A673 (cell line): ENCODE results near the gene INHBA. TPM values are rescaled to one million over a fixed set of nuclear protein-coding genes. Genes with fewer than 3 reads are reported as not detected.

Experiments used
- BruUV-seq: library from RNA; stranded (reverse); fragments of 400-500 nt; replicated peaks from 2 replicates; lab custom pipeline; 2021; lab: Mats Ljungman, UMichigan
- CTCF ChIA-PET: fragments of 300-600 bp; sonication (Branson Sonifier 250); formaldehyde crosslinking; loops from one replicate; lab custom pipeline; 2022; ENCODE audit warnings: antibody characterized with exemption; lab: Charles Lee
- POLR2A ChIA-PET: fragments of 300-600 bp; sonication (Branson Sonifier 250); formaldehyde crosslinking; loops from one replicate; lab custom pipeline; 2022; ENCODE audit warnings: antibody characterized with exemption; ENCODE audit not compliant: low non-redundant PET; lab: Charles Lee
- DNase-seq: peaks from one replicate; pipeline ENCODE4 v3.0.0-alpha.2; 2015; ENCODE audit warnings: low spot score
- H3K27ac ChIP-seq: fragments of 200-600 bp; sonication (generic); 2 replicates; pipeline ENCODE4 v1.5.1; 2016; ENCODE audit warnings: mixed run types, low read depth, mild to moderate bottlenecking, mixed read lengths, antibody characterized with exemption, low read length; ENCODE audit not compliant: poor library complexity, severe bottlenecking
- H3K27me3 ChIP-seq: fragments of 200-600 bp; sonication (generic); replicated peaks from 2 replicates; pipeline ENCODE4 v1.6.1; 2017; ENCODE audit warnings: mixed run types, low read depth, mild to moderate bottlenecking, mixed read lengths, antibody characterized with exemption, low read length; ENCODE audit not compliant: insufficient read depth, poor library complexity
- H3K36me3 ChIP-seq: fragments of 200-600 bp; sonication (generic); 2 replicates; pipeline ENCODE4 v1.6.1; 2016; ENCODE audit warnings: mixed run types, mild to moderate bottlenecking, mixed read lengths, antibody characterized with exemption, low read length; ENCODE audit not compliant: insufficient read depth, poor library complexity, severe bottlenecking
- H3K4me1 ChIP-seq: fragments of 200-600 bp; sonication (generic); 2 replicates; pipeline ENCODE4 v1.6.1; 2017; ENCODE audit warnings: mixed run types, mild to moderate bottlenecking, mixed read lengths, antibody characterized with exemption, low read length; ENCODE audit not compliant: insufficient read depth, poor library complexity, severe bottlenecking
- H3K4me3 ChIP-seq: fragments of 200-600 bp; sonication (generic); 2 replicates; pipeline ENCODE4 v1.5.1; 2016; ENCODE audit warnings: low read depth, mixed run types, mild to moderate bottlenecking, mixed read lengths, low read length; ENCODE audit not compliant: poor library complexity, severe bottlenecking
- H3K9me3 ChIP-seq: fragments of 200-600 bp; sonication (generic); 2 replicates; pipeline ENCODE4 v1.6.1; 2016; ENCODE audit warnings: mixed run types, low read depth, mild to moderate bottlenecking, mixed read lengths, antibody characterized with exemption, low read length; ENCODE audit not compliant: poor library complexity, severe bottlenecking
- CTCF ChIP-seq: fragments of 300-800, 200-600 bp; sonication (generic); conservative IDR thresholded peaks from 2 replicates; pipeline ENCODE4 v1.5.1; 2017; ENCODE audit warnings: low read depth, mild to moderate bottlenecking, antibody characterized with exemption, low read length, moderate library complexity, mixed read lengths
- EZH2 ChIP-seq: fragments of 200-600 bp; sonication (generic); IDR thresholded peaks from 2 replicates; pipeline ENCODE4 v1.6.1; 2017; ENCODE audit warnings: borderline replicate concordance, low read depth, mild to moderate bottlenecking, mixed read lengths, antibody characterized with exemption, low read length; ENCODE audit not compliant: poor library complexity, severe bottlenecking
- intact Hi-C: fragments of 100-400 bp; cut with micrococcal nuclease; formaldehyde crosslinking; loops from one replicate; pipeline ENCODE4 v1.10.0; 2022; ENCODE audit not compliant: unreplicated experiment
- total RNA-seq: library from RNA; stranded (reverse); gene quantifications from 2 replicates; pipeline ENCODE4 v1.2.3, GENCODE V29; 2021

Gene INHBA
- total RNA-seq, 1 experiment from 2014 or later = 1.7 TPM

GRCh38 chr7:41682422-41682821, 20.5 kb downstream of the INHBA start:
- Histone ChIP-seq H3K27ac (no peak overlapping the region), H3K4me3 (no peak overlapping the region), H3K27me3 (no peaks in the 10 kb centered on the region), H3K36me3 (no peaks in the 10 kb centered on the region), H3K4me1 (no peaks in the 10 kb centered on the region), H3K9me3 (no peaks in the 10 kb centered on the region)
- intact Hi-C loops = no loop called here
- ChIA-PET CTCF (no interaction called here), POLR2A (no interaction called here)
- BruUV-seq = no TSS peak
- no peak for TF ChIP-seq EZH2
- no peak for TF ChIP-seq CTCF
- no peak for DNase-seq

- no peak overlapping the region for H3K27ac ChIP-seq
- H3K36me3 ChIP-seq = no peaks in the 10 kb centered on the region
- BruUV-seq = no TSS peak
- intact Hi-C loops = no loop called here
- TF ChIP-seq CTCF = no peak
- TF ChIP-seq EZH2 = no peak
- ChIA-PET POLR2A (no interaction called here), CTCF (no interaction called here)
- H3K4me1 ChIP-seq = no peaks in the 10 kb centered on the region
- no peak for DNase-seq
- H3K27me3 ChIP-seq = no peaks in the 10 kb centered on the region
- H3K4me3 ChIP-seq = no peak overlapping the region
- H3K9me3 ChIP-seq = no peaks in the 10 kb centered on the region
Observed at GRCh38 chr7:41679566-41679965, 23.3 kb downstream of the INHBA start.

GRCh38 chr7:41674505-41675023, 28.3 kb downstream of the INHBA start:
- TF ChIP-seq CTCF (no peak), EZH2 (no peak)
- intact Hi-C loops = no loop called here
- POLR2A ChIA-PET = no interaction called here

More at GRCh38 chr7:41674505-41675023, 28.3 kb downstream of the INHBA start:
- Histone ChIP-seq H3K36me3 (no peaks in the 10 kb centered on the region), H3K27ac (no peak overlapping the region), H3K4me3 (no peak overlapping the region), H3K4me1 (no peaks in the 10 kb centered on the region), H3K9me3 (no peaks in the 10 kb centered on the region), H3K27me3 (no peaks in the 10 kb centered on the region)
- CTCF ChIA-PET = no interaction called here
- no TSS peak for BruUV-seq
- no peak for DNase-seq
